Hematopoietic multipotent progenitor cell treated with erythropoietin and hydrocortisone succinate and interleukin-3 and kit ligand, for 4 days (in vitro differentiated cells): Measurements from ENCODE around the gene HOXC12.

ENCODE experiments used
- DNase-seq: peaks from one replicate; pipeline ENCODE4 v3.0.0-alpha.2; 2015

Gene HOXC12

GRCh38 chr12:53954694-53955035, at the start of gene HOXC12:
Gene HOXC12 (plus strand): TSS chr12:53954903. CDS start chr12:53954930, 27 bp downstream.
- DNase-seq = no peak

GRCh38 chr12:53907103-53907502, 47.6 kb upstream of the HOXC12 start:
- DNase-seq = no peak

- DNase-seq = no peak
Observed at GRCh38 chr12:53916788-53917655, 37.7 kb upstream of the HOXC12 start.

- no peak for DNase-seq
Observed at GRCh38 chr12:53924521-53925405, 29.9 kb upstream of the HOXC12 start.

- no peak for DNase-seq
Observed at GRCh38 chr12:53927220-53928029, 27.3 kb upstream of the HOXC12 start.

- no peak for DNase-seq
Observed at GRCh38 chr12:53928054-53928835, 26.5 kb upstream of the HOXC12 start.

GRCh38 chr12:53929527-53929926, 25.2 kb upstream of the HOXC12 start:
- DNase-seq = no peak

- no peak for DNase-seq
Observed at GRCh38 chr12:53930591-53931255, 24.0 kb upstream of the HOXC12 start.

- DNase-seq = no peak
Observed at GRCh38 chr12:53931844-53932581, 22.7 kb upstream of the HOXC12 start.

- DNase-seq = no peak
Observed at GRCh38 chr12:53932915-53933314, 21.8 kb upstream of the HOXC12 start.

GRCh38 chr12:53935383-53936341, 19.0 kb upstream of the HOXC12 start:
- no peak for DNase-seq

GRCh38 chr12:53937099-53937498, 17.6 kb upstream of the HOXC12 start:
- no peak for DNase-seq

GRCh38 chr12:53937596-53938325, 16.9 kb upstream of the HOXC12 start:
- DNase-seq = no peak

GRCh38 chr12:53938326-53939140, 16.2 kb upstream of the HOXC12 start, which contains the start of gene HOXC13:
Gene HOXC13 (plus strand): TSS chr12:53938831. CDS start chr12:53938907, 76 bp downstream.
- peak; percentile 42 for DNase-seq

GRCh38 chr12:53939141-53940108, 15.3 kb upstream of the HOXC12 start:
- DNase-seq = no peak

GRCh38 chr12:53940443-53941014, 14.2 kb upstream of the HOXC12 start:
- no peak for DNase-seq
